Astrocyte of the spinal cord (primary cell): ENCODE measurements around the gene FAM168A.

Experiments used
- DNase-seq: peaks from one replicate; pipeline ENCODE4 v3.0.0; 2011; ENCODE audit warnings: low read depth, low spot score
- H3K4me3 ChIP-seq: 2 replicates; pipeline ENCODE4 v1.5.1; 2011; ENCODE audit warnings: low read depth, mild to moderate bottlenecking, low read length, moderate library complexity
- CTCF ChIP-seq: IDR thresholded peaks from 2 replicates; pipeline ENCODE4 v1.5.1; 2012; ENCODE audit warnings: low read depth, mild to moderate bottlenecking, low read length, inconsistent platforms
- in situ Hi-C: cut with HindIII; loops from 2 replicates; pipeline ENCODE4 v1.10.0; 2017; ENCODE audit warnings: low sequenced_read_pairs

FAM168A gene

GRCh38 chr11:73386016-73386415 lies 211.9 kb downstream of the FAM168A start:
- no peak for DNase-seq
- H3K4me3 ChIP-seq, result no peak overlapping the region
- in situ Hi-C loops, result no loop called here
- TF ChIP-seq CTCF, result no peak

GRCh38 chr11:73384872-73385689 lies 212.8 kb downstream of the FAM168A start:
- in situ Hi-C loops, result no loop called here
- no peak overlapping the region for H3K4me3 ChIP-seq
- DNase-seq, result no peak
- TF ChIP-seq CTCF, result no peak

- no peak for TF ChIP-seq CTCF
- in situ Hi-C loops, result no loop called here
- H3K4me3 ChIP-seq, result no peak overlapping the region
- no peak for DNase-seq
Measured at GRCh38 chr11:73384531-73384871, 213.4 kb downstream of the FAM168A start.

- in situ Hi-C loops, result no loop called here
- TF ChIP-seq CTCF, result no peak
- no peak for DNase-seq
- H3K4me3 ChIP-seq, result no peak overlapping the region
Measured at GRCh38 chr11:73384125-73384441, 213.8 kb downstream of the FAM168A start.

GRCh38 chr11:73383249-73384124 lies 214.4 kb downstream of the FAM168A start:
- no peak overlapping the region for H3K4me3 ChIP-seq
- no peak for TF ChIP-seq CTCF
- no peak for DNase-seq
- in situ Hi-C loops, result no loop called here

GRCh38 chr11:73382747-73383146 lies 215.2 kb downstream of the FAM168A start:
- no peak for DNase-seq
- in situ Hi-C loops, result no loop called here
- no peak overlapping the region for H3K4me3 ChIP-seq
- no peak for TF ChIP-seq CTCF
